HEK293T (cell line): ENCODE data around the gene ENO2.

ENCODE experiments used
- CTCF ChIA-PET: fragments of 350-600 bp; formaldehyde crosslinking; extraction: SDS; loops from one replicate; lab custom pipeline; 2021; ENCODE audit warnings: antibody characterized with exemption, inconsistent platforms; lab: Yijun Ruan, JAX
- POLR2A ChIA-PET: fragments of 350-600 bp; formaldehyde crosslinking; extraction: SDS; loops from one replicate; lab custom pipeline; 2020; ENCODE audit warnings: antibody characterized with exemption, inconsistent platforms; lab: Yijun Ruan, JAX
- DNase-seq: peaks from one replicate; pipeline ENCODE4 v3.0.0; 2012; ENCODE audit warnings: mixed read lengths; ENCODE audit errors: extremely low spot score
- ARNT ChIP-seq: fragments of 450-650 bp; IDR thresholded peaks from 2 replicates; pipeline ENCODE4 v1.6.1; 2017; ENCODE audit warnings: mild to moderate bottlenecking
- BHLHE40 ChIP-seq: fragments of 450-650 bp; IDR thresholded peaks from 2 replicates; pipeline ENCODE4 v1.6.1; 2016; ENCODE audit warnings: mild to moderate bottlenecking, moderate library complexity, borderline replicate concordance
- CTBP1 ChIP-seq: fragments of 450-650 bp; IDR thresholded peaks from 2 replicates; pipeline ENCODE4 v1.6.1; 2016; ENCODE audit warnings: borderline replicate concordance
- ELF4 ChIP-seq: fragments of 450-650 bp; IDR thresholded peaks from 2 replicates; pipeline ENCODE4 v1.6.1; 2017; ENCODE audit warnings: antibody characterized with exemption
- FOXA1 ChIP-seq: fragments of 450-650 bp; IDR thresholded peaks from 2 replicates; pipeline ENCODE4 v1.6.1; 2016; ENCODE audit warnings: mild to moderate bottlenecking
- FOXK2 ChIP-seq: fragments of 450-650 bp; IDR thresholded peaks from 2 replicates; pipeline ENCODE4 v1.6.1; 2016; ENCODE audit warnings: mild to moderate bottlenecking
- FOXM1 ChIP-seq: fragments of 450-650 bp; IDR thresholded peaks from 2 replicates; pipeline ENCODE4 v1.6.1; 2017; ENCODE audit warnings: mild to moderate bottlenecking, borderline replicate concordance
- HDGF ChIP-seq: fragments of 450-650 bp; IDR thresholded peaks from 2 replicates; pipeline ENCODE4 v1.6.1; 2017; ENCODE audit warnings: antibody characterized with exemption, borderline replicate concordance
- L3MBTL2 ChIP-seq: fragments of 450-650 bp; conservative IDR thresholded peaks from 2 replicates; pipeline ENCODE4 v1.6.1; 2016; ENCODE audit warnings: mild to moderate bottlenecking
- LEF1 ChIP-seq: fragments of 450-650 bp; IDR thresholded peaks from 2 replicates; pipeline ENCODE4 v1.6.1; 2017; ENCODE audit warnings: mild to moderate bottlenecking, borderline replicate concordance
- NFRKB ChIP-seq: fragments of 450-650 bp; IDR thresholded peaks from 2 replicates; pipeline ENCODE4 v1.6.1; 2016; ENCODE audit warnings: mild to moderate bottlenecking, moderate library complexity
- PKNOX1 ChIP-seq: fragments of 450-650 bp; IDR thresholded peaks from 2 replicates; pipeline ENCODE4 v1.6.1; 2016
- SP1 ChIP-seq: fragments of 450-650 bp; IDR thresholded peaks from 2 replicates; pipeline ENCODE4 v1.6.1; 2017
- SUZ12 ChIP-seq: fragments of 450-650 bp; IDR thresholded peaks from 2 replicates; pipeline ENCODE4 v1.6.1; 2016; ENCODE audit warnings: mild to moderate bottlenecking
- TARDBP ChIP-seq: fragments of 450-650 bp; IDR thresholded peaks from 2 replicates; pipeline ENCODE4 v1.6.1; 2016
- ZNF384 ChIP-seq: fragments of 450-650 bp; IDR thresholded peaks from 2 replicates; pipeline ENCODE4 v1.6.1; 2016

ENO2 gene

DNA sequence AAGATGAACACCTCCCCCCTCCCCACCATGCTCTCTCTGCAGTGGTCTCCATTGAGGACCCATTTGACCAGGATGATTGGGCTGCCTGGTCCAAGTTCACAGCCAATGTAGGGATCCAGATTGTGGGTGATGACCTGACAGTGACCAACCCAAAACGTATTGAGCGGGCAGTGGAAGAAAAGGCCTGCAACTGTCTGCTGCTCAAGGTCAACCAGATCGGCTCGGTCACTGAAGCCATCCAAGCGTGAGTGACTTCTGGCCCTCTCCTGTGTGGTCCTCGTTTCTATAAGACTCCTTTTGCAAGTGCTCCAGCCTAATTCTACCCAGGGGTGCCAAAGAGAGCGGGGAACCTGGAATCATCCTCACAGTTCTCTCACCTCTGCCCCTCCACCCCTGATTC is 7.2 kb downstream of the ENO2 start:
- ChIA-PET POLR2A (interaction anchor here (0.7 to 6.0 kb wide), 6 partner anchors 10 to 52 kb away, joined by 3 to 95 read pairs (median 4); partner anchors contain the start of genes C12orf57 and RNU7-1), CTCF (interaction anchor here (1.6 kb wide), 1 partner anchor 52 kb away, joined by 5 read pairs; no protein-coding TSS in a partner anchor)
- TF ChIP-seq HDGF (no peak), SP1 (no peak), SUZ12 (no peak), NFRKB (no peak), L3MBTL2 (no peak), ARNT (no peak), BHLHE40 (no peak)
- DNase-seq: no peak

GRCh38 chr12:6921996-6922946 is 7.9 kb downstream of the ENO2 start:
- TF ChIP-seq FOXA1 (no peak), TARDBP (no peak), PKNOX1 (no peak), ELF4 (no peak), ZNF384 (no peak), SUZ12 (no peak), NFRKB (no peak), CTBP1 (no peak), FOXM1 (no peak), BHLHE40 (no peak), FOXK2 (no peak), LEF1 (no peak), HDGF (no peak), ARNT (no peak), L3MBTL2 (no peak)
- POLR2A ChIA-PET: interaction anchor here (0.7 to 6.0 kb wide), 7 partner anchors 11 to 53 kb away, joined by 3 to 95 read pairs (median 4); partner anchors contain the start of genes C12orf57 and RNU7-1
- CTCF ChIA-PET: interaction anchor here (1.6 kb wide), 1 partner anchor 53 kb away, joined by 5 read pairs; no protein-coding TSS in a partner anchor
- DNase-seq: no peak

- CTCF ChIA-PET: interaction anchor here (0.6 to 1.3 kb wide), 5 partner anchors 12 to 51 kb away, joined by 3 to 6 read pairs (median 4); partner anchors contain the start of gene SPSB2
- DNase-seq: no peak
- POLR2A ChIA-PET: interaction anchor here (1.2 to 8.3 kb wide), 12 partner anchors 7 to 55 kb away, joined by 3 to 174 read pairs (median 11); partner anchors contain the start of genes C12orf57, ENO2, RNU7-1 and SPSB2
- TF ChIP-seq FOXK2 (no peak), PKNOX1 (no peak), TARDBP (no peak), SP1 (no peak), ZNF384 (no peak), LEF1 (no peak), ARNT (no peak), BHLHE40 (no peak), L3MBTL2 (no peak), FOXM1 (no peak), HDGF (no peak), SUZ12 (no peak), ELF4 (no peak)
Measured at GRCh38 chr12:6923003-6923732, 8.8 kb downstream of the ENO2 start.

DNA sequence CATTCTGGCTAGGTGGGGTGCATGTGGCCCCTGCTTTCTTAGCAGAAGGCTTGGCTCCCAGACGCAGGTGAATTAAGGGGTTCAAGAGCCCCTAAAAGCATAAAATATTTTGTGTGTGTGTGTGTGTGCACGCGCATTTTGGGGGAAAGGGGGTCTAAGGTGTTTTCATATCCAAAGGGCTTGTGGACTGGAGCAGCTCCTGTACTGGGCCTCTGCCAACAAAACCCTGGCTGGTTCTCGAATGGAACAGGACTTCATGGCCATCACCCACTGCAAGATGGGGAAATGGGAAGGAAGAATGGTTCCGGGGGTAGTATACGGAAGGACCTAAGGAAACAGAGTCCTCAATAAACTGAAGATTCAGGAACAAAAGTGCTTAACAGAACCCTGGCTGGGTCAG is 9.5 kb downstream of the ENO2 start:
- no peak for DNase-seq
- TF ChIP-seq ELF4: no peak
- TF ChIP-seq LEF1: no peak
- TF ChIP-seq BHLHE40: no peak
- TF ChIP-seq ARNT: no peak
- no peak for TF ChIP-seq ZNF384
- TF ChIP-seq PKNOX1: no peak
- no peak for TF ChIP-seq FOXA1
- no peak for TF ChIP-seq NFRKB
- TF ChIP-seq TARDBP: no peak
- no peak for TF ChIP-seq FOXK2
- ChIA-PET POLR2A (interaction anchor here (1.3 to 8.3 kb wide), 10 partner anchors 8 to 56 kb away, joined by 3 to 174 read pairs (median 20); partner anchors contain the start of genes C12orf57, ENO2, RNU7-1 and SPSB2), CTCF (interaction anchor here (0.6 to 2.4 kb wide), 13 partner anchors 10 to 99 kb away, joined by 3 to 9 read pairs (median 4); partner anchors contain the start of genes ENO2 and SPSB2)

- TF ChIP-seq SP1 (no peak), SUZ12 (no peak), HDGF (no peak), FOXK2 (no peak), NFRKB (no peak), LEF1 (no peak), ELF4 (no peak)
- no peak for DNase-seq
- CTCF ChIA-PET: interaction anchor here (0.6 to 3.0 kb wide), 19 partner anchors 8 to 187 kb away, joined by 3 to 15 read pairs (median 4); partner anchors contain the start of genes C12orf57 and RNU7-1
- POLR2A ChIA-PET: interaction anchor here (0.8 to 8.3 kb wide), 17 partner anchors 9 to 236 kb away, joined by 3 to 174 read pairs (median 10); partner anchors contain the start of genes C12orf57, CDCA3, COPS7A and ENO2
Measured at GRCh38 chr12:6925239-6925539, 10.8 kb downstream of the ENO2 start.
